HG03521 (cell line): ENCODE data around the gene LIMS3.
"Not testable (repeated sequence)": the region's sequence is repeated elsewhere in the genome, so short reads cannot be mapped to it uniquely, and the experiment has no call there.

Source experiments
- ATAC-seq: cut with Tn5 transposase; IDR thresholded peaks from one replicate; pipeline ENCODE4 v1.9.1; 2021; ENCODE audit warnings: mild to moderate bottlenecking, moderate library complexity; ENCODE audit not compliant: unreplicated experiment

LIMS3 gene

GRCh38 chr2:109898462-109899336, at the start of gene LIMS3:
LIMS3 (plus strand) TSS chr2:109898688; CDS start chr2:109898729, 41 bp downstream.
- not testable (repeated sequence) for ATAC-seq

DNA sequence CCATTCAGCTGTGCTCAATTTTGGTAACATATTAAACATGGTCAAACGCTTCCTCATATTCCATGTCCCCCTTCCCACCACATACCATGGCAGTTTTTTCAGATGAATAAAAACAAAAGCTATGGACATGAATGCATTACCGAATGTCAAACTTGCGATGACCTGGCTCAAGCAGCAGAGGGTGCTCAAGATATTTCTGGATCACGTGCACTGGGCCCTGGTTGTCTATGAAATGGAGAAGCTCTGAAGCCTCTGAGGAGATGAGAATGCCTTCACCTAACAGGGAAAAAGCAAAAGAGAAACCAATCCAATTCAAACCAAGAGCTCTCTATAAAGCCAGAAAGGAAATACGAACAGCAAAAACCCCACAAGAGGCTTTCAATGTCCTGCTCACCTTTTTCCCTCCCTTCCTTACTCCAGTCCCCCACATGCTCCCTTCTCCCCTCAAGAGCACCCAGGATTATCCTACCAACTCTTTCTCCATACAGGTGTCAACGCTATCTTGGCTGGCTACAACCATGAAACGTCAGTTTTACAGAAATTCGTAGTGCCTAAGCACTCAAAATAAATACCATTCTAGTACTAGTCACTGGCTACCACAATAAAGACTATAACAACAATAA, 27.2 kb upstream of the LIMS3 start:
- ATAC-seq, result peak; percentile 93

GRCh38 chr2:109876625-109877024, 21.9 kb upstream of the LIMS3 start:
- ATAC-seq, result not testable (repeated sequence)

DNA sequence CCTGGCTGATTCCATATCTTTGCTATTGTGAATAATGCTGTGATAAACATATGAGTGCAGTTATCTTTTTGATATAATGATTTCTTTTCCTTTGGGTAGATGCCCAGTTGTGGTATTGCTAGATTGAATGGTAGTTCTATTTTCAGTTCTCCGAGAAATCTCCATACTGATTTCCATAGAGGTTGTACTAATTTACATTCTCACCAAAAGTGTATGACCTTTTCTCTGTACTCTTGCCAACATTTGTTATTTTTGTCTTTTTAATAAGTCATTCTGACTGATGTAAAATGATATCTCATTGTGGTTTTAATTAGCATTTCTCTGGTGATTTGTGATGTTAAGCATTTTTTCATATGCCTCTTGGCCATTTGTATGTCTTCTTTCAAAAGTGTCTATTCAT, 16.4 kb upstream of the LIMS3 start:
- ATAC-seq, result not testable (repeated sequence)

GRCh38 chr2:109888414-109888813, 10.1 kb upstream of the LIMS3 start:
- not testable (repeated sequence) for ATAC-seq

- ATAC-seq, result not testable (repeated sequence)
Observed at GRCh38 chr2:109889909-109890308, 8.6 kb upstream of the LIMS3 start.

DNA sequence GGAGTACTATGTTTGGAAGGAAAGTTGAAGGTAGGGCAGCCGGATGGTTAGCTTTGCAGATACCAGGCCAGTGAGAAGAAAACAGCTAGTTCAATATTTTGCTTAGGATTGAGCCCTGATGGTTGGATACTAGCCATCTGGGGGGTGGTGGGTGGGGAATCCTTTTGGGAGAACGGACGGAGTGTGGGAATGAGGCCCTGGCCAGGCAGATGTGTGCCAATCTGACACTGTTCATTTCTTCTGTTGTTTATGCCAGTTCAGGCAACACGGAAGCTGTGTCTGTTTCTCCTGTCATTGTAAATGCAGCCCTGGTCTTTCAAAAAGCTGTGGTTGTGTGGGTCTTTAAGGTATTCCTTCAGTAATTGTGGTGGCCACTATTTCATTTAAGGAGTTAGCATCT, 7.5 kb upstream of the LIMS3 start:
- ATAC-seq, result not testable (repeated sequence)

DNA sequence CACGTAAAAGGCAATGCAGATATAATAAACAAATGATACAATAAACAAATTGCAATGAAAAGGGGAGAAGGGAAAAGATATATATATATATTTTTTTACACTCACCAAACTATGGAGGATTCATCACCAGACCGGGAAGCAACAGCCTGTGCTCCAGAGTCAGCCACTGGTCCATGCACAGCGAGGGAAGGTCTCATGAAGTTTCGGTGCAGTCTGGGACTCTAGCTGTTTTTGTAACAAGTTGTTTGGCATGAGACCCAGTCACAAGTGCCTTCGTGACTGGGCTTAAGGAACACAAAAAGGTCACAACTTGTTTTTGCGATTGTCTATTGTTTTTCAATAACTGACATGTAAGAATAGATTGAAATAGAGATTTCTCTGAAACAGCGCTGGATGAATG, 4.8 kb upstream of the LIMS3 start:
- ATAC-seq, result not testable (repeated sequence)

DNA sequence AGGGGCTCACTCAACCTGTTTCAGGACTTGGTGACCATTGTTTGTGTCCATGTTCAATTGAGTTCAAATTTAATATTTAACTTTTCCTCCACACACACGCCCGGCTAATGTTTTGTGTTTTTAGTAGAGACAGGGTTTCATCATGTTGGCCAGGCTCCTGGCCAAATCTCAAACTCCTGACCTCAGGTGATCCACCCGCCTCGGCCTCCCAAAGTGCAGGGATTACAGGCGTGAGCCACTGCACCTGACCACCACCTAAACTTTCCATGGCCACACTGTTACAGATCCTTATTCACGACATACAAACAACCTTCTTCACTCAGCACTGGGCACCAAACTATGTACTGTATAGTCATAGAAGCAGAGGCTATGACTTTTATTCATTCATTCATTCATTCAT, 4.3 kb upstream of the LIMS3 start:
- ATAC-seq, result not testable (repeated sequence)

DNA sequence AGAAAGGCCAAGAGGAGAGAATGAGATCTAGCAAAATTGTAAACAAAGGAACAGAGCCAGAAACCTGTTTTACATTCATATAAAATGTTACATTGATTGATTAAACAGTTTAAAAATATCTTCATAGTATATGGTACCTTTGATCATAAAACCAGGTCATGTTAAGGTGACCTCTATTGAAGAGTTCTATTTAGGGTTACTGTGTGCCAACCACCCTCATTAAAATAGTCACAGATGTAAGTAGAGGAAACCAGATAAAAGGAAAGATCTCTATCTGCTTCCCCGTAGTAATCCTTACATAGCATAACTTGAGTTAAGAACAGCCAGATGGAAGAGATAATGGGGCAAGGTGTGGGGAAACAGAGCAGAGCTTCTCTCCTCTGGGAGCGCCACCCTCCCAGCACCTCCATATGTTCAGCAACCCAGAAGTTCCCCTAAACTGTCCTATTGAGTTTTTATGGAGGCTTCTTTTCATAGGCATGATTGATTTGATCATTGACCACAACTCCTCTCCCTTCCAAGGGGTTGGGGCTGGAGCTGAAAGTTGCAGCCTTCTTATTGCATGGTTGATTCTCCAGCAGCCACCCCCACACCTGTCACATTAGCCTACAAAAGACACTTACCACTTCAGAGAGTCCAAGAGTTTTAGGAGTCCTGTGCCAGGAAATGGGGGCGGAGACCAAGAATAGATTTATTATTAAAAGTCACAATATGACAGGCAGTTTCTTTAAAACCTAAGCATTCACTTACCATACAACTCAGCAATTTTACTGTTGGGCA, 3.2 kb upstream of the LIMS3 start:
- ATAC-seq, result not testable (repeated sequence)

DNA sequence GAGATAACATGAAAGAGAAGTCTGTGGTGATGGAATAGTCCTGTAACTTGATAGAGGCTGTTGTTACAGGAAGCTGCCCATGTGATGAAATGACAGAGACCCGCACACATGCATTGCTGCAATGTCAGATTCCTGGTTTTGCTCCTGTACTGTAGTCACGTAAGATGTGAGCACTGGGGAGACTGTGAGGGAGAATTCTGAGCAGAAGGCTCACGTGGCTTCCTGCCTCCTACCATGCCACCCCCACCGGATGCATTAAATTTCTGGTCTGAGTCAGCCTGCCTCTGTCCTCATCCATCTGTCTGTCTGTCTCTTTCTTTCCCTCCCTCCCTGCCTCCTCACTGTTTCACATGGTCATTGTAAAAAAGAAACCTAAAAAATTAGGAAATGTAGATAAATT, 2.3 kb upstream of the LIMS3 start:
- peak; percentile 97 for ATAC-seq

DNA sequence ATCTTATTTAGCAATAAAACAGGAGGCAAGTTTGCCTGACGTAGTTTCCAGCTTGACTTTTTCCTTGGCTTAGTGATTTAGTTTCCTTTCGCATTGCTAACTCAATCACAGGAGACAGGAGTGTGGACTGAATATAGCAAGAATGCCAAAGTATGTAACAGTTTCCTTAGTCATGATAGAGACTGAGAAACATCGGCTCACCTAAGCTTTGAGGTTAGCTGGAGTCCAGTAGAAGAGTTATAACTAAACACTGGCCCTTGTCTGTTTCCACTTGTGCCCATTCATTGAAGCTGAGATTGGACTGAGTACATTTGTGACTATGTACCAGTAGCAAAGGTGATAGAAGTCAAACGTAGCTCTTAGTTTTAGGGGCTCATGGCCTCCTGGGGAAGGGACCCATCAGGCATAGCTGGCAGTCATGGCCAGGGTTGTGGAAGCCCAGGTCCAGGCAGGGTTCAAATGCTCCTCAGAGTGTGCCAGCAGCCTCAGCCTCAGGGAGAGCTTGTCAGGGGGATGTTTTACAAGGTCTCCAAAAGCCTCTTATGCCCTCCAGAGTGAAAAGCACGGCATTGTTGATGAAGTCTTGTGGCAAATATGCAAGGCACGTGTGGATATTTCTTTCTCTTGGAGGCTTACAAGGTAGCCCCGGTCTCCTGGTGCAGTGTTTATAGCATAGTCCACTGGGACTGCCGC, 573 bp upstream of the LIMS3 start:
- ATAC-seq, result not testable (repeated sequence)

DNA sequence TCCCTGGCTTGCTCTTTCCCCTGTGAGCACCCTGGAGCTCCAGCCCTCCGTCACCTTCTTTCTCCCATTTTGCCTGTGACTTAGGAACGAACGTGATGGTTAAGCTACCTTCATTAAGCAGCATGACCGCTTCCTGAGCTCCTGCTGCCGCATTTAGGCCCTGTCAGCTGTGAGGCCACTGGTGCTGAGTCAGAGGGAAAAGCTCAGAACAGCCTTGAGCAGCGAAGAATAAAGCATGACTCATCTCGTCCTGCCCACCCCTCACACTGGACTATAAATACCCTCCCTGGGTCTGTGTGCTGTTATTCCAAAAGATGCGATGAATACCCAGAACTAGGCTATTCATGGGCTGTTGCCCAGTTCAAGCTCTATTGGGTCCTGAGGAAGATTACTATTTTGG, 7.3 kb downstream of the LIMS3 start:
- not testable (repeated sequence) for ATAC-seq

GRCh38 chr2:109908626-109909025, 10.1 kb downstream of the LIMS3 start:
- not testable (repeated sequence) for ATAC-seq

- ATAC-seq, result not testable (repeated sequence)
Observed at GRCh38 chr2:109910789-109911188, 12.3 kb downstream of the LIMS3 start.

GRCh38 chr2:109913911-109914310, 15.4 kb downstream of the LIMS3 start:
- ATAC-seq, result not testable (repeated sequence)

DNA sequence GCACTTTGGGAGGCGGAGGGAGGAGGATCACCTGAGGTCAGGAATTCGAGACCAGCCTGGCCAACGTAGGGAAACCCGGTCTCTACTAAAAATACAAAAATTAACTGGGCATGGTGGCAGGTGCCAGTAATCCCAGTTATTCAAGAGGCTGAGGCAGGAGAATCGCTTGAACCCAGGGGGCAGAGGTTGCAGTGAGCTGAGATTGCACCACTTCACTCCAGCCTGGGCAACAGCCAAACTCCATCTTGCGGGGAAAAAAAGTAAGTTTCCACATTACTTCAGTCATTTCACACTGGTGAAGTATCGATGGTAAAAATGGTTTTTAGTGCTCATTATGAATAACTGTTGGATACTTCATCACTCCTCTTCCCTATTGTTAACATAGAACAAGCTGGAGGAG, 16.1 kb downstream of the LIMS3 start:
- not testable (repeated sequence) for ATAC-seq

DNA sequence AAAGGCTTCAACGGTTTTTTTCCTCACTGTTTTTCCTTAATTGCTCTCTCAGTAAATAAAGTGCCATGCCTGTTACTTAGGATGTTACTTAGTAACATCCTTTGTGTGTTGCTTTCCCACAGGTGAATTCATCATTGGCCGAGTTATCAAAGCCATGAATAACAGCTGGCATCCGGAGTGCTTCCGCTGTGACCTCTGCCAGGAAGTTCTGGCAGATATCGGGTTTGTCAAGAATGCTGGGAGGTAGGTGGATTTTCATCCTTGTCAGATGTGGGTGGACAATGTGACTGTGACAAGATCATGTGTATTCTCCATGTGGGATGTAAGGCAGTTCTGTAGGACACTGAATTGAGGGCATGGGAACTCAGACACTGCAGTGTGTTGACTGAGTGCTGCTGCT, 17.3 kb downstream of the LIMS3 start:
- not testable (repeated sequence) for ATAC-seq

DNA sequence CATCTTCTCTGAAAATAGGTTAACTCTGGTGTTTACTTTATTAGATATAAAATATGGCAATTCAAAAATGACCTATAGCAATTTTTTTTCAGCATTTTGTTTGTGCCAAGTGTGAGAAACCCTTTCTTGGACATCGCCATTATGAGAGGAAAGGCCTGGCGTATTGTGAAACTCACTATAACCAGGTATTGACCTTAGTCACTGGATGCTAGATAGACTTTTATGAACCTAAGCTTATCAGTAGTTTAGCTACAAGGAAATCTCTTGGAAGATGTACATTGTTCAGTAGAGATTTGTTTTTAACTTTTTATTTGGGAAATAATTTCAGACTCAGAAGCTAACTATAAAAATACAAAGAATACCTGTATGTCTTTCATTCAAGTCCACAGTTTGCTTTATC, 21.7 kb downstream of the LIMS3 start:
- not testable (repeated sequence) for ATAC-seq

GRCh38 chr2:109921543-109922384, 23.3 kb downstream of the LIMS3 start:
- ATAC-seq, result not testable (repeated sequence)
